Limb (tissue), 2 donors: Measurements from ENCODE around the gene TMEM141.
"Not testable (repeated sequence)": the region's sequence is repeated elsewhere in the genome, so short reads cannot be mapped to it uniquely, and the experiment has no call there.

Source experiments
- DNase-seq, 2 donors: peaks; one replicate each; pipeline ENCODE4 v3.0.0-alpha.2; 2016; ENCODE audit errors: extremely low spot score in 2 of 2

The TMEM141 gene

DNA sequence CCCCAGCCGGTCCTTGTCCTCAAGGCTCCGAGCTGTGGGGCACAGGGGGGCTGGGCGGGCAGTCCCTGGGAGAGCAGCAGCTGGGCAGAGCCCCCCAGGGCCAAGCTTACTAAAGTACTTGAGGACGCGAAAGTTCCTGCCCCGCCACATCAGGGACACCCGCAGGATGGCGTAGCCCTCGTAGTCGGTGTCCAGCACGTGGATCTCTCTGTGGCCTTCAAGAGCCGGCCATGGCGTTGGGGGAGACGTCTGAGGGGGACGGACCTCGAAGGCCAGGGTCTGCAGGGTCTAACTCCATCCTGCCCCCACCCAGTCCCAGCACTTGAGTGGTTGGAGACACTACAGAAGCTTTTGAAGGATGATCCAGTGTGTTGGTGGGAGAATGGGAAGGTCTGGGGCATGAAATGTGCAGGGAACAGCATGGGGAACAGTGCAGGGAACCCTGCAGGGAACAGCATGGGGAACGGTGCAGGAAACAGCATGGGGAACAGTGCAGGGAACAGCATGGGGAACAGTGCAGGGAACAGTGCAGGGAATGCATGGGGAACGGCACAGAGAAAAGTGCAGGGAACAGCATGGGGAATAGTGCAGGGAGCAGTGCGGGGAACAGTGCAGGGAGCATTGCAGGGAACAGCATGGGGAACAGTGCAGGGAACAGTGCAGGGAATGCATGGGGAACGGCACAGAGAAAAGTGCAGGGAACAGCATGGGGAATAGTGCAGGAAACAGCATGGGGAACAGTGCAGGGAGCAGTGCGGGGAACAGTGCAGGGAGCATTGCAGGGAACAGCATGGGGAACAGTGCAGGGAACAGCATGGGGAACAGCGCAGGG lies 35.6 kb upstream of the TMEM141 start:
- DNase-seq, result peak in 1 of 2 donors; percentile 17

DNA sequence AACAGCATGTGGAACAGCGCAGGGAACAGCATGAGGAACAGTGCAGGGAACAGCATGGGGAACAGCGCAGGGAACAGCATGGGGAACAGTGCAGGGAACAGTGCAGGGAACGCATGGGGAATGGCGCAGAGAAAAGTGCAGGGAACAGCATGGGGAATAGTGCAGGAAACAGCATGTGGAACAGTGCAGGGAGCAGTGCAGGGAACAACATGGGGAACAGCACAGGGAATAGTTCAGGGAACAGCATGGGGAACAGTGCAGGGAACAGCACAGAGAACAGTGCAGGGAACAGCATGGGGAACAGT lies 35.1 kb upstream of the TMEM141 start:
- DNase-seq, result no peak

DNA sequence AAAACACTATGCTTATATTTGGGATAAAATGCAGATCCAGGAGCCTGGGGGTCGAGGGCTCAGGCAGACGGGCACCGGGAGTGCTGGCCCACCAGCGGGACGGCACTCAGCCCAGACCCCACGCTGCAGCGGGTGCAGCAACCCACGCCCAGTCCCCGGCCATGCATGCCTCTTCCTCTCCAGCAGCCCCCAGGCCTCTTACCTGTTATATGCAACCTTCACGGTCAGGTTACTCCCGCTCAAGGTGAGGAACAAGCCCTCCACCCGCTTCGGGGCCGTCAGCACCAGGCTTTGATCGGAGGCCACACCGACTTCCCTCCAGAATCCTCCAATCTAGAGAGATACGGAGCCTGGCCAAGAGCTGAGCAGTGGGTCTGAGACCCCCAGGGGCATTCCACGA lies 34.3 kb upstream of the TMEM141 start:
- no peak for DNase-seq

DNA sequence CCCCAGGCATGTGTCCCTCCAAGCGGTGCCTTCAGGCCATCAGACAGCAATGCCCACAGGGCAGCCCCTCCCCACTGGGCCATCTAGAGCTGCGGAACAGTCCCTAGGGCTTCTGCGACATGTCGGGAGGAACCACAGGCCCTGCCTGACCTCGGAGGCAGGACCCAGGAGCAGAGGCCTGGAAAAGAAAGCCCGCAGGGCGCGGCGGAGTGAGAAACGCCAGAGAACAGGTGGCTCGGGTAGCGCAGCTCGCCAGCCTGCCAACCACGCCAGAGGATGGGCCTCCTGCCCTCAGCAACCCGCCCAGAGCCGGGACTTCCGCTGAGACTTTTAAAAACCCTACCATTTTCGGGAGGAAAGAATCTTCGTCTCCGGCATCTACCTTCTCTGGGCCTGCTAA lies 33.8 kb upstream of the TMEM141 start:
- DNase-seq, result no peak

DNA sequence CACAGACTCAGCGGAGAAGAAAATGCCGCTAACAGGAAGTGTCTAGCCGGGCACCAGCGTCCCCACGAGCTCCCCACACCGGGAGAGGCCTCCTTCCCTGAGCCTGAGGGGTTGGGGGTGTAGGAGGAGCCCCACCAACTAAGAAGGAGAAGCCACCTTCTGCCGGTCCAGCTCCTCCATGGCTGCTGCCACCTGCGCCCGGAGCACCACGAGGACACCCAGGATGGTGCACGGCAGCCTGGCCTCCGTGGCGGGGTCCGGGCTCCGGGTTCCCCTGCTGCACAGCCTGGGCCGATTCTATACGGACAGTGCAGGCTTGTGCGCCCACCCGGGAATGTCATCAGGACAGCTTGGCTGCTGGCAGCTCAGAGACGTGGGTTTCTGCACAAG lies 33.4 kb upstream of the TMEM141 start:
- DNase-seq, result no peak

DNA sequence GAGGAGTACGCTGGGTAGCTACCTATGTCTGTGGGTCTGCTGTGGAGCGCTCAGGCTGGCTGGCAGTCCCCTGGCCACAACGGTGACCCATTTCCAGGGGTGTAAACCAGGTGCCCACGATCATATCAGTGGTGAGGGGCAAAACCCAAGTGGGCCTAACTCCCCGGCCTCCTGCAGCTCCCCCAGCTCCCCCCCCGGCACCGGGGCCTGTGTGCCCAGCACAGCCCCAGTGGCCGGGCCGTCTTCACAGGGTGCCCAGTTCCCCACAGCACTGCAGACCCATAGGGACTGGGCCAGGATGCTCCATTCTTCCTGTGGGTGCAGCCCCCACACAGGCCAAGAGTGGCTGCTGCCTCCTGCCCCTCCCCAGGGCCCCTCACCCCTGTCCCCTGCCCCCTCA lies 32.1 kb upstream of the TMEM141 start:
- no peak for DNase-seq

DNA sequence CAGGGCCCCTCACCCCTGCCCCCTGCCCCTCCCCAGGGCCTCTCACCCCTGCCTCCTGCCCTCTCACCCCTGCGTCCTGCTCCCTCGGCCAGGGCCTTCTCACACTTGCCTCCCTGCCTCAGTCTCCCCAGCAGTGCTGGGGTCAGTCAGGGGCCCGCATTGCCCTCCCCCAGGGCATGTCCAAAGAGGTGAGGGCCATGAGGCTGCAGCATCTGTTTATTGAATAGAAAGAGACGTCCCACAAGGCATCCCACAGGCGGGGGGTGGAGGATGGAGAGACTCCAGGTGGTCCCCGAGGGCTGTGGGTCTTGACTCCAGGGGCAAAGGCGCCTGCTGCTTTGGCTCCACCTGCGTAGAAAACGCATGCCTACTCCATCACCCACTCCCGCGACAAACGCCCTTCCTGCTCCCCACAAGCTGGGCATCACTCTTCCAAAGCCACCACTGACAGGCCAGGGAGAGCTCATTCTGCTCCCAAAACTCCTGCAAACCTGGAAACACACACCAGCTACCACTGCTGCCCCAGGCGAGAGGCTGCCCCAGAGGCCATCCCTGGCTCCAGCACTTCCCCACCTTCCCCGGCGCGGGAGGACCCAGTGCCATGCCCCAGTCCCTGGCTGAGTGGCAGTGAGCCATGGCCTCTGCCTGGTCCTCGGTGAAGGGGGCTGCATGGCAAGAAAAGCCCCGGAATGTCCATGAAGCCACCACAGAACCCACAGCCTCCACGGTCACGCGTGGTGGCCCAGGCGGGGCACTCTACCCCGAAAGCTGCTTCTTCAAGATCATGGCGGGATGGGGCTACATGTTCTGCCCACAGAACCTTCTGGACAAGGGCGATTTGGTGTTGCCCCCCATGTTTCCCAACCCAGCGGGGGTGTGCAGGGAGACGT lies 31.5 kb upstream of the TMEM141 start:
- DNase-seq, result no peak

DNA sequence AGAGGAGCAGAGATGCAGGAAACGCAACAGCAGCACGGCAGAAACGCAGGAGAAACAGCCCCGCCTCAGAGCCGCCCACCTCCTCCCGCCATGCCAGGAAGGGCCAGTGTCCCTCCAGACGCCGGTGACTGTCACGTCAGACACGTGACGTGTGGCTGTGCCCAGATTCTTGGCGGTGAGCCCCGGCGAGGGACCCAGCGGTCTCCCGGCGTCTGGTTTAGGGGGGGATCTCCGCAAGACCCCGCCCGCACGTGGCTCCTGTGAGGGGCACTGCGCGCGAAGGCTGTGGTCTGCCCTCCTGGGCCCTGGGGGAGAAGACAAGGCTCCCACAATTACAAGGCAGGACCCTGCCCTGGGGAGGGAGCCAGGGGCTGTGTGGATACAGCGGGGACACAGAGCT lies 30.7 kb upstream of the TMEM141 start:
- DNase-seq, result peak in 1 of 2 donors; percentile 33

DNA sequence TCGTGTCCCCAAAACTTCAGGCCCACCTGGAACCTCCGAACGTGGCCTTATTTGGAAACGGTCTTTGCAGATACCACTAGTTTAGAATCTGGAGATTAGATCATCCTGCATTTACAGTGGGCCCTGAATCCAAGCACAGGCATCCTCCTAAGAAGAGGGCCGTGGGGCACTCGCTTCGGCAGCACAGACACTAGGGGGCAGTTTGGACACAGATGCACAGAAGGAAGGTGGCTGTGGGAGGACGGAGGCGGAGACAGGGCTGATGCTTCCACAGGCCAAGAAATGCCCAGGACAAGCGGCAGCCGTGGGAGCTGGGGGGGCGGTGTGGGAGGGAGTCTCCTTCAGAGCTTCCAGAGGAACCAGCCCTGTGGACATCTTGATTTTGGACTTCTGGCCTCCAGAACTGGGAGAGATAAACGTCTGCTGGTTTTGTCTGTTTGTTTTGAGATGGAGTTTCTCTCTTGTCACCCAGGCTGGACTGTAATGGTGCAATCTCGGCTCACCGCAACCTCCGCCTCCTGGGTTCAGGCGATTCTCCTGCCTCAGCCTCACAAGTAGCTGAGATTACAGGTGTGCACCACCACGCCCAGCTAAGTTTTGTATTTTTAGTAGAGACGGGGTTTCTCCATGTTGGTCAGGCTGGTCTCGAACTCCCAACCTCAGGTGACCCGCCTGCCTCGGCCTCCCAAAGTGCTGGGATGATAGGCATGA lies 30.2 kb upstream of the TMEM141 start:
- peak; percentile 13 to 60 for DNase-seq

DNA sequence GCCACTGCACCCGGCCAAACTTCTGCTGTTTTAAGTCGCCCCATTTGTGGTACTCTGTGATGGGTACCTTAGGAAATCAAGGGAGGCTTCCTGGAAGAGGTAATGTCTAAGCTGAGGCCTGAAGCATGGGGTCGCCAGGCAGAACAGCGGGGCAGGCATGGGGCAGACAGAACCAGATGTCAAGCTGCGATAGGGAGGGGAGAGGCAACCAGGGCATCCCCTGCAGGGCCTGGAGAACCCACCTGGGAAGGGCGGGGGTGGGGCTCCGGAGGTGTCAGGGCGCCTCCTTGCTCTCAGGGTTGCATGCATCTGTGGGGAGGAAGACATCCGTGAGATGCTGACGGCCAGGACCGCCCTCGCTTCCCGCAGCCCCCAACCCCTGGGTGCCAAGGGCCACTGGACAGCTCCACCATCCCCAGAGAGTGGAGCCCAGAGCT lies 29.6 kb upstream of the TMEM141 start:
- DNase-seq, result no peak

DNA sequence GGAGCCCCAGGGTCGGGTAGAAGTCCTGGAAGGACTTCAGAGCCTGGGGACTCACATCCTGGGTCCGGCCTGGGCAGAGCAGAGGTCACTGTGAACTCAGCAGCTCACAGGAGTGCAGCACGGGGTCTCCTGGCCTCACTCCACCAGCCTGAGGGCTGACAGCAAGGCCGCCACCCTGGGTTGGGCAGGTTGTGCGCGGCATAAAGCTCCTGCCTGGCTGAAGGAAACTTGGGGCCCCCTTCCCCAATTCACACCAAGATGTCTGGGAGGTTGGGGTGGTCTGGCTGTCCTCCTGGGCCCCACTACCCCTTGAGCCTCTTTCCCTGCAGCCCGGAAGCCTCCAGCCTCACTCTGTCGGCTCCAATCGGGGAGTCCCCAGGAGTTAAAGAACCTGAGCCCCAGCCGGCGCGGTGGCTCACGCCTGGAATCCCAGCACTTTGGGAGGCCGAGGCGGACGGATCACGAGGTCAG lies 28.9 kb upstream of the TMEM141 start:
- DNase-seq, result no peak

DNA sequence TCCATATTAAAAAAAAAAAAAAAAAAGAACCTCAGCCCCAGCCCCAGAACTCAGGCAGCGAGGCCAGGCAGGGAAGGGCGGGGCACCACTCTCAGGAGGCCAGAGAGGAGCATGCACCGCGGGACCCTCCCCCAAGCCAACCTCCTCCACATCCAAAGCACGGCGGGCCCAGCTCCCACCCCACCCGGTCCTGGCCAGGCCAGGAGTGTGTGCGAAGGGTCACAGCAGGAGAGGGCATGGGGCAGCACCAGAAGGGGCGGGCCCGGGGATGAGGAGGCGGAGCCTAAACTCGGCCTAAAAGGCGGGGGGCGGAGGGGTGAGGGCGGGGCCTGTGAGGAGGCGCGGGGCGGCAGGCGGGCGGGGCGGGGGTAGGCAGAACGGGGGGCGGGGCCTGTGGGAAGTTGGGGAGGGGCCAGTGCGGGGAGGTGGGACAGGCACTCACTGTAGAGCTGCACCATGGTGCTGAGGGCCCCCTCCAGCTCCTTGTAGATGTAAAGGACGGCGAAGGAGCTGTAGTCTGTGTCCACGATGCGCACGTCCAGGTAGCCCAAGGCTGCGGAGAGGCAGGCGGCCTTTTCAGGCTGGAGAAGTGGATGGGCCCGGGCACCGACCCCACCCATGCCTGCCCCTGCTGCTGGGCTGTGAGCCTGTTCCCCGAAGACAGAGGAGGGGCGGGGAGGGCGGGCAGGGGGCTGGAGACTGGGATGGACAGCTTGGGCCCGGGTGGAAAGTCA lies 28.1 kb upstream of the TMEM141 start:
- peak in 1 of 2 donors; percentile 72 for DNase-seq

DNA sequence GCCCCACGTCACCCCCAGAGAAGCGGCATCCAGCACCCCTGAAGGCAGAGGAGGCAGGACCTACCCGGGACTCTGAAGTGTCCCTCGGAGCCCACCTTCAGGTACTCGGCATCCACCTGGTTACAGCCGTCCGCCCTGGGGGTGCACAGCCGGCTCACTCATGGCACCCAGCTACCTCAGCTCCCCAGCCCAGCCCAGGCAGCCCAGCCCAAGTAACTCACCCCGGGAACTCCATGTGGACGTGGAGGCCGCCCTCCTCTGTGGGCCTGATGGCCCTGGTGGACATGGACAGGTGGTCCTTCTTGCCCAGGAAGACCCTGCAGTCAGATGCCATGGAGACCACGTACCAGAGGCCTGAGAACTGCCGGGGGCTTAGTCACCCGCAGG lies 27.5 kb upstream of the TMEM141 start:
- peak in 1 of 2 donors; percentile 16 for DNase-seq

DNA sequence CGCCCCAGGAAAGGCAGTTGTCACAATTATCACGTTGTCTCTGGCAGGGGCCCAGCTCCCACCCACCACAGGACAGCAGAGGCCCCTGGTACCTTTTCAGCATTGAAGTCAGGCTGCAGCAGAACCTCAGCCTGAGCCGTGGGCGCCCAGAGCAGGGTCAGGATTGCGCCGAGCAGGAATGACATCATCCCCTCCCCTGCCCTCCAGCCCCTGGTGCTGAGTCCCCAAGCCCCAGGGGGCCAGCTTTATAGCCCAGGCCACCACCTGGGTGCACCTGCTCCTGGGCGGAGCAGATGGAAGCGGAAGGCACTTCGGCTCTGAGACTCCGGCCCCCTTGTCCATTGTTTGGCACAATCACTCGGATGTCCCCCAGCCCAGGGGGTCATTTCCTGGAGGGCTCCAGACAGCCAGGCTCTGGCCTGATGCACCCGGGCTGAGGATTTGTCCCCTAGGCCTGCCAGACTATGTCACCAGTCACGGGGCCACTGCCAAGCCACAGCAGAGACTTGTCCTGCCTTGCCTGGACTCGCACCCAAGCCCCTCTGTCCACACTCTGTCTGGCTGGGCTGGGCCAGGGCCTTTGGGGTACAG lies 26.7 kb upstream of the TMEM141 start, which contains the start of gene LCN15:
Gene LCN15 (minus strand): TSS at position 218 of the 591 bp plus-strand sequence. CDS start 30 bp downstream, at position 188.
- no peak for DNase-seq

DNA sequence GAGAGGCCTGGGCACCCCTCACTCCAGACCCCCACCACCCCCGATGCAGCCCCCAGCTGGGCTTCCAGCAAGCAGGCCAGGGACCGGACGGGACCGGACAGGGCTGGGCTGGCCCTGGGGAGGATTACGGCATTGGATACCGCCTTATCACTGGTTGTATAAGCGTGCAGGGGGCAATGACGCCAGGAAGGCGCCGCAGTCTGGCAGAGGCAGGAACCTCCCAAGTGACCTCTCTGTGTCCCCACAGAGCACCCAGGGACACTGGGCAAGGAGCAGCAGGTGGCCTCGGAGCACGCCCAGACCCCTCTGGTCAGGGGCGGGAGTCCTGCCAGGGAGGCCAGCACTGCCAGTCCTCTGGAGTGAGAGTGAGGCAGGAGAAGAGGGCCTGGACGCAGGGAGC lies 26.1 kb upstream of the TMEM141 start:
- DNase-seq, result no peak

DNA sequence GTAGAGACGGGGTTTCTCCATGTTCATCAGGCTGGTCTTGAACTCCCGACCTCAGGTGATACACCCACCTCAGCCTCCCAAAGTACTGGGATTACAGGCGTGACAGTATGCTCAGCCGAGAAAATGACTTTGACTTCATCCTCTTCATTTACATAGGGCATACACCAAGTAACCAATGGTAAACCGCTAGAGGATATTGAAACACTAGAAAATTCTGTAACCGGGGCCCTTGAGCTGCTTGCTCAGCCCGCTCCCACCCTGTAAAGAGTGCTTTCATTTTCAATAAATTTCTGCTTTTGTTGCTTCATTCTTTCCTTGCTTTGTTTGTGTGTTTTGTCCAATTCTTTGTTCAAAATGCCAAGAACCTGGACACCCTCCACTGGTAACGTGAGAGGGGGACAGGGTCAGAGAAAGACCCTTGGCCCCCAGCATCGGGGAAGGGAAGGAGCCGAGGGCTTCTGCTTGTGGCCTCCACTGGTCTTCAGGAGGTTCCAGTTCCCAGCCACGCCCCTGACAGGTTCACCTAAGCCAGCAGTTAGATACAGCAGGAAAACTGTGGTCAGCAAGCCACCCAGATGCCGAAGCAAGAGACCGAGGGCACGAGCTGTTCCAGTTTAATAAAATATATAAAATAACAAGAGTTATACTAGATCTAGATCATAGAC lies 25.3 kb upstream of the TMEM141 start:
- DNase-seq, result not testable (repeated sequence)

DNA sequence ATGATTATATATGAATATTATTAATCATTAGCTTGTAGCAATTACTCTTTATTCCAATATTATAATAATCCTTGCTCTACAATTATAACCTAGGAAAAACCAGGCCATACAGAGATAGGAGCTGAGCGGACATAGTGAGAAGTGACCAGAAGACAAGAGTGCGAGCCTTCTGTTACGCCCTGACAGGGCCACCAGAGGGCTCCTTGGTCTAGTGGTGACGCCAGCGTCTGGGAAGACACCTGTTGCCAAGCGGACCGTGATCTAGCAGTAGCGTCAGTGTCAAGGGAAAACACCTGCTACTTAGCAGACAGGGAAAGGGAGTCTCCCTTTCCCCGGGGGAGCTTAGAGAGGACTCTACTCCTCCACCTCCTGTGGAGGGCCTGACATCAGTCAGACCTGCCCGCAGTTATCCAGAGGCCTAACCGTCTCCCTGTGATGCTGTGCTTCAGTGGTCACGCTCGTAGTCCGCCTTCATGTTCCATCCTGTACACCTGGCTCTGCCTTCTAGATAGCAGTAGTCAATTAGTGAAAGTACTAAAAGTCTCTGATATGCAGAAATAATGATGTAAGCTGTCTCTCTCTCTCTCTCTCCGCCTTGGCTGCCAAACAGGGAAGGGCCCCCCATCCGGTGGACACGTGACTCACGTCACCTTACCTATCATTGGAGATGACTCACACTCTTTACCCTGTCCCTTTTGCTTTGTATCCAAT lies 24.6 kb upstream of the TMEM141 start:
- peak in 1 of 2 donors; percentile 45 for DNase-seq

DNA sequence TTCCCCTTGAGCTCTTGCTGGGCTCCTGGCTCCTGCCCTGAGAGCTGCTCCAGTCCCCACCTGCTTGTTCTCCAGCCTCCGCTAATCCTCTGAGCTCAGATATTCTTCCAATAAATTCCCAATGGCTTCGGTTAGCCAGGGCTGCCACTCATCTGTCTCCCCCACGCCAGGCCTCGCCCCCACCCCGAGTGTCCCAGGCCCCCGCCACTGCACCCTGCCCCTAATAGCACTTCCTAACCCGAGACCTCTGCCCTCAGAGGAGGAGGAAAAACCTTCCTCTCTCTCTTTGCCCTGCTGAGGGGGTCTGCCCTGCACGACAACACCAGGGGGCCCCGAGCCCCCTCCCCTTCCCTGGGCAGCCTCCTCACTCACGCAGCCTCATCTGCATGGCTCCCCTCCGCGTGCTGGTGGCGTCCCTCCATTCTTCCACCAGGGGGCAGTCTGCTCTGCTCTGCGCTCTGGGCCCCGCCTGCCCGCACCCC lies 21.4 kb upstream of the TMEM141 start:
- DNase-seq, result peak in 1 of 2 donors; percentile 38

DNA sequence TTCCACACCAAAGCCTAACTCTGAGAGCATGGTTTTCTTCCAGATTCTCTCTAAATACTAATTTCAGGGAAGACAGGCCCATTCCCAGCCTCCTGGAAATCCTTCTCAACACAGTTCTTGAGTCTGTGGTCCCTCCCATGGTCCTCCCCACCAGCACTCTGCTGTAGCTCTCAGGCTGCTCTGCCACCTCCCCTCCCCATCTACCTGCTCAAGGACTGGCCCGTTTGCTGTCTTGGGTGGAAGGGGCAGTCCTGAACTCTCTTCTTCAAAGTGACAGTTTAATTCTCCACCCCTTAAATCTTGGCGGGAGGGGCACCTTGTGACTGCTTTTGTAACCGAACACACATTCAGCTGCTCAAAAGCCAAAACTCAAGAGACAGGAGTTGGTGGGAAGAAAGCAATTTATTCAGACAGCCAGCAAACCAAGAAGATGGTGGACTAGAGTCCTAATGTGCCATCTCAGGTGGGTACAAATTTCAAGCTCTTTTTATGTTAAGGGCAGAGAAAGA lies 19.2 kb upstream of the TMEM141 start:
- no peak for DNase-seq
